Stomach (tissue), 4 donors: ENCODE measurements around the gene F2.

Experiments
- CTCF ChIP-seq, 7 experiments: fragments of 450-650 bp in 4 of 7; fragments of 200-600 bp in 3 of 7; sonication (generic) in 3 of 7; IDR thresholded peaks; one replicate each; pipeline ENCODE4 v1.5.1; 2016 to 2019; ENCODE audit warnings: antibody characterized with exemption in 7 of 7, control low read depth in 2 of 7, mild to moderate bottlenecking in 1 of 7
- EP300 ChIP-seq: sonication (generic); formaldehyde crosslinking; IDR thresholded peaks from one replicate; pipeline ENCODE4 v1.6.1; 2017; ENCODE audit warnings: antibody characterized with exemption
- POLR2AphosphoS5 ChIP-seq, 3 donors: sonication (generic); formaldehyde crosslinking; IDR thresholded peaks; one replicate each; pipeline ENCODE4 v1.6.1; 2016; ENCODE audit warnings: antibody characterized with exemption in 3 of 3

- no peak for TF ChIP-seq CTCF (IDR thresholded peaks at IDR 0.05)
- TF ChIP-seq POLR2AphosphoS5 (IDR thresholded peaks at IDR 0.05), result no peak
- no peak for TF ChIP-seq EP300
These were observed 36.9 kb downstream of the F2 start for GRCh38 chr11:46755962-46756361.
